Activated CD4-positive, alpha-beta T cell treated with anti-CD3 and anti-CD28 coated beads, Interleukin-2, amount 50 U/mL, for 1 hour (primary cell): ENCODE measurements around the gene MYMX.
A peak's percentile ranks its signal among the peaks of the same experiment; 100 is the strongest.
"Not testable (repeated sequence)": the region's sequence is repeated elsewhere in the genome, so short reads cannot be mapped to it uniquely, and the experiment has no call there.

Source experiments
- DNase-seq: peaks from one replicate; pipeline ENCODE4 v3.0.0-alpha.2; 2020

MYMX gene

GRCh38 chr6:44220913-44221290 lies 4.2 kb downstream of the MYMX start:
- no peak for DNase-seq

GRCh38 chr6:44221291-44221960 lies 4.7 kb downstream of the MYMX start:
- peak; percentile 70 for DNase-seq

GRCh38 chr6:44221961-44222335 lies 5.2 kb downstream of the MYMX start:
- no peak for DNase-seq

- DNase-seq: no peak
Observed at GRCh38 chr6:44222486-44223318, 6.0 kb downstream of the MYMX start.

GRCh38 chr6:44223319-44224028 lies 6.7 kb downstream of the MYMX start, which contains the start of gene SLC29A1:
Gene SLC29A1 (plus strand): TSS chr6:44223595. CDS start chr6:44227314, 3,719 bp downstream.
- peak; percentile 84 for DNase-seq

- DNase-seq: no peak
Observed at GRCh38 chr6:44224029-44224964, 7.6 kb downstream of the MYMX start.

- no peak for DNase-seq
Observed at GRCh38 chr6:44224965-44225305, 8.2 kb downstream of the MYMX start.

GRCh38 chr6:44225579-44226325 lies 9.0 kb downstream of the MYMX start:
- DNase-seq: no peak

- DNase-seq: no peak
Observed at GRCh38 chr6:44226368-44227147, 9.8 kb downstream of the MYMX start.

GRCh38 chr6:44227148-44227793 lies 10.5 kb downstream of the MYMX start:
- DNase-seq: no peak

GRCh38 chr6:44228031-44228430 lies 11.3 kb downstream of the MYMX start:
- DNase-seq: no peak

- DNase-seq: no peak
Observed at GRCh38 chr6:44228433-44228832, 11.7 kb downstream of the MYMX start.

- no peak for DNase-seq
Observed at GRCh38 chr6:44228836-44229235, 12.1 kb downstream of the MYMX start.

GRCh38 chr6:44229376-44230033 lies 12.8 kb downstream of the MYMX start:
- DNase-seq: no peak

GRCh38 chr6:44230034-44230675 lies 13.4 kb downstream of the MYMX start:
- DNase-seq: no peak

- not testable (repeated sequence) for DNase-seq
Observed at GRCh38 chr6:44231426-44231825, 14.7 kb downstream of the MYMX start.

GRCh38 chr6:44232676-44233566 lies 16.2 kb downstream of the MYMX start:
- no peak for DNase-seq

- DNase-seq: no peak
Observed at GRCh38 chr6:44233567-44234100, 16.9 kb downstream of the MYMX start.
